Lung microvascular endothelial cell (primary cell): ENCODE measurements around the gene MCCC1. TPM values are rescaled to one million over a fixed set of nuclear protein-coding genes. Genes with fewer than 3 reads are reported as not detected.
A peak's percentile ranks its signal among the peaks of the same experiment; 100 is the strongest.
"Not testable (repeated sequence)": the region's sequence is repeated elsewhere in the genome, so short reads cannot be mapped to it uniquely, and the experiment has no call there.

ENCODE experiments used
- DNase-seq, 2 donors: peaks; one replicate each; pipeline versions ENCODE4 v3.0.0 to v3.0.0-alpha.2; 2010; ENCODE audit warnings: low read depth in 2 of 2
- total RNA-seq: library from RNA; depleted of rRNA; stranded (reverse); fragments of >200 nt; gene quantifications from 2 replicates; pipeline ENCODE4 v1.2.1, GENCODE V29; 2014

MCCC1 gene
- 19.0 and 20.3 TPM in 2 replicates for total RNA-seq

- peak; percentile 98 to 99 for DNase-seq
Observed at GRCh38 chr3:183099026-183099837, at the start of gene MCCC1. MCCC1 (minus strand) TSS chr3:183099496; CDS start chr3:183099440, 56 bp downstream.

- DNase-seq = no peak
Observed at GRCh38 chr3:183148056-183148455, 48.8 kb upstream of the MCCC1 start.

DNA sequence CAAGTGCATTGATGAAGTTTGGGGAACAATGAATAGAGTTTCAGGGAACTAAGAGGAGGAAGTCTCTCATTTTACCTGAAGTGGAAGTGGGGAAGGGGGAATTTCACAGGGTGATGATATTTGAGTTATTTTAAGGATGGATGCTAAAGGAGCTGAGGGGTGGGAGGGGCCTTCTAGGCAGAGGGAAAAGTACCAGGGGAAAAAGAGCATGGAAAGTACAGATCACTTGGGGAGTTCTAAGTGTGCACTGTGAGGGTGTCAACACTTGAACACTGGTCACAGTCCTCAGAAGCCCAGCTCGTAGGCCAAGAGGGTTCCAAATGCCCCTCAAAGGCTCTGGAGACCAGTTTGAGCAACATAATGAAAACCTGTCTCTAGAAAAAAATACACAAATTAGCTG lies 45.1 kb upstream of the MCCC1 start:
- DNase-seq = no peak

- DNase-seq = no peak
Observed at GRCh38 chr3:183142199-183142598, 42.9 kb upstream of the MCCC1 start.

DNA sequence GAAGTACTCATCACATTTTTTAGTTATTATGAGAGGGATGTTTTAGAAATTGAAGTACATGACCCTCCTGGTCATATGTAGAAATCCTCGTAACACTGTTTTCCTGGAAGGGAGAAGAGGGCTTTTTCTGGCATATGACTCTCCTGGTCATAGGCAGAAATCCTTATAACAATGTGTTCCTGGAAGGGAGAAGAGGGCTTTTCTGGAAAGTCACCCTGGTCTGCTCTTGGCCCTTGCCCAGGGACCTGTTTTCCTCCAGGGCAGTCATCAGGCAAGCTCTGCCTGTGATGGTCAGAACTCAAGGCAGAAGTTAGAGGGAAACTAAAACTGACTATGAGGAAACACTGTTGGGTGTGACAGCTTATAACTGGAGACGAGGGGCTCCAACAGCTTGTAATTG lies 35.5 kb upstream of the MCCC1 start:
- DNase-seq = no peak

GRCh38 chr3:183132409-183132808 lies 33.1 kb upstream of the MCCC1 start:
- peak in 1 of 2 donors; percentile 23 for DNase-seq

DNA sequence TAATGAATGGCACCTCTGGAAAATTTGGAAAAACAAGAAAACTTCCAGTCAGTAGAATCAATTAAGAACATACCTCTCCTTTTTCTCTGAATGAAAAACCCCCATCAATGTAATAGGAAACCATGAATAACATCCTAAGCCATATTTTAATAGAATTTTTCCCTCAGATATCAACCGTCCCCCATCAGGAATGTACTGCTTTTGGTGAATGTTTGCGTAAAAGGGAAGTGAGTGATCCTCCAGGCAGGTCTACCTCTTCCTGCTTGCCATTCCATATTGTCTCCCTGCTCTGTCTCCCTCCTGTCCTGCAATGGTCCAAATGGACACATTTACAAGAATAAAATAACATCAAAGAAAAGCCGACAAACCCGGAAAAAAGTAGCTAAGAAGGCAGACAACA lies 32.4 kb upstream of the MCCC1 start:
- DNase-seq = peak; percentile 94 to 95

DNA sequence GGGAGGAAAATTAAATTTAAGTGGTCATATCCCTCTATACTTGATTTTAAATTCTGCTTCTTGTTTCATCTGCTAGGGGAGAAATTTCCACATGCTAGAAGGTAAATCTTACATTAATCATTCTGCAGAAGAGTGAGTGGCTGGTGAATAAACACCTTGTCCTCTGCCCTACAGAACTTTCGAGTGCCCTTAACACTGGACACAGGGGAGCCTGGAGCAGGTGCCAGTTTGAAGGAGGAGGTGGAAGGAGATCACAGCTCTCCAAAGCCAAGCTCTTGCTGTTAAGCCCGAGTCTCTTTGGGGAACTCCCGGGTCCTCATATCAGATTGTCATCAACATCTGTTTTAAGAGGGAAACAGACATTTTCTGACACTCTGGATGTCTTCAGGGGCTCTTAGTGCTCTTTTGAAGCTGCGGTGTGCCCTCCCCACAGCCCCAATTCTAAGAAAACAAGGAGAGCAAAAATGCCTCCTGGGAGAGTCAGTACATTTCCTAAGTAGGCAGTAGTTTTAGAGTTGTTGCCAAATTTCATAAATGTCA lies 32.0 kb upstream of the MCCC1 start:
- peak in 1 of 2 donors; percentile 26 for DNase-seq

DNA sequence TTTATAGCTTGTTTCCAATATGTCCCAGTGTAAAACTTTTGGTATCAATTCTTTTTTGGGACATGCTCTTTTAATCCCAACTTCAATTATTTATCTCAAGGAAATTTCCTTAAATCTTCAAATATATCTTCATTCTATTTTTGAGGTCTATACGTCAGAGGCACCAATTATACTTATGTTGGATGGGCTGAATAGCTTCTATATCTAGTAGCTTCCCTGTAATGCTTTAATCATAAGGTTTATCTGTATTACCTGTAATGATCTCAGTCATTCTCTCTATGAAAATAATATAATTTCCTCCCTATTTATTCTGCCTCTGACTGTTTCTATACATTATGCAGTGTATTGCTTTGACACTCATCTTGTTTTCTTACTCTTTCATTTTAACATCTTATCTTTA lies 29.9 kb upstream of the MCCC1 start:
- peak in 1 of 2 donors; percentile 35 for DNase-seq

DNA sequence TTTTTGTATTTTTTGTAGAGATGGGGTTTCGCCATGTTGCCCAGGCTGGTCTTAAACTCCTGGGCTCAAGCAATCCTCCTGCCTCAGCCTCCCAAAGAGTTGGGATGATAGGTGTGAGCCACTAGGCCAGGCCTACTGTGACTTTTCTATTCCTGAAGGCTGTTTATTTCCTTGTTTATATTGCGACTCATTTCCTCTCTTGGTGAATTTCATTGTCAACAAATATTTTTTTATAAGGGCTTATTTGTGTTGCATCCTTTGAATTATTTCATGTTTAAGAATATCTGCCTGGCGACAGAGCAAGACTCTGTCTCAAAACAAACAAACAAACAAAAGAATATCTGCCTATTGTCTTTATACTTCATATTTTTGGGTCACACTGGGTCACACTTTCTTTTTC lies 29.4 kb upstream of the MCCC1 start:
- DNase-seq = no peak

DNA sequence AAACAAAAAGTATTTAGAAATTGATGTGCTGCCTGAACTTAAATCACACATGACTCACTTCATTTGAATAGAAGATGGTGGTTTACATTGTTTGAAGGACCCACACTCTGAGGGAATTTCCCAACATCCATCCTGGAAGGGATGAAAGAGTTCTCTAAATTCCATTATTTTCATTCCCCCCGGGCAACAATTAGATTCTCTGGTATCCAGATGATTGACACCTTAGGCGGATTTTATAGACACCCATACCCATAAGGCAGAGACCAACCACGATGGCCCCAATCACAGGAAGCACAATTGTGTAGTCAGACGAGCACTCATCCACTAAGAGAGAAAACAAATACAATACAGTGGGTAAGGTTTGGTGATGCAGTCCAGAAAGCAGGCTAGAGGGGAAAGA lies 24.6 kb upstream of the MCCC1 start:
- DNase-seq = peak; percentile 23 to 72

- DNase-seq = peak; percentile 81 to 84
Observed at GRCh38 chr3:183122257-183122932, 23.1 kb upstream of the MCCC1 start.

DNA sequence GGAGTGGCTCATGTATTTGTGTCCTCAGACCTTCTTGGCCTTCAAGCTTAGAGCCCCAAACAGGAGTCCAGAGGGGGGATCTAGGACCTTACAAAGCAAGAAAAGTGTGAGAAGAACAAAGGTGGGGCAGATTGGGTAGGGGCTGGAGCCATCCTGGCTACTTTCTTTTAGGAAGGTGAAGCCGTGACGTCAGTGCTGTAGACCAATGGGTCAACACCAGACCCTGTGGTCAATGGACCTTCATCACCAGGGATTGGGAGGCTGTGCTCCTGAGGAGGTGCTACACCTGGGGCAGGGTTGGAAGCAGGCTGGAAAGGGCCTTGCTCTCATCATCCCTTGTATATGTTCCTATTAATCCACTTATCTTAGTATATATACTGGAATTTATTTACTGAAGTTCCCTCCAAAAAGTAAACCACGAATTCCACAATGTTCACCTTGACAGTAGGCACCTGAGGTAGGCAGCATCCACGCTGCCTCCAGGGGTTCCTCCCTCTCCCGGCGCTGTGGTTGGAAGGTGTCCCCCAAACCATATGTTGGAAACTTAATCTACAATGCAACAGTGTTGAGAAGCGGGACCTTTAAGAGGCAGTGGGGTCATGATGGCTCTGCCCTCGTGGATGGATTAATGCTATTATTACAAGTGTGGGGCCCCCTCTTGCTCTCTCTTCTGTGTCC lies 21.4 kb upstream of the MCCC1 start:
- DNase-seq = no peak

DNA sequence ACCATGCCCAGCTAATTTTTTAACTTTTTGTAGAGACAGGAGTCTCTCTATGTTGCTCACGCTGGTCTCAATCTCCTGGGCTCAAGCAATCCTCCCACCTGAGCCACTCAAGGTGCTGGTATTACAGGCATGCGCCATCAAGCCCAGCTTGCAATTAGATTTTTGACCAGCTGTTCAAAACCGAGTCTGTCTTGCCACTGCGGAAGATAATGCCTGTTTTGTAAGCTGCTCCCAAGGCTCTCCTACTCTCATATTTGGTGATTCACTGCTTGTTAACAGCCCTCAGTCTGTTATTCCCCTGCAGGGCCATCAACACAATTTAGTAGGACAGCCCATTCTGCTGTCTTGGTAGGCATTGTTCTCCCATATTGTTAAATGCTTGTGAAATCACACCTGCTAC lies 17.8 kb upstream of the MCCC1 start:
- DNase-seq = no peak

GRCh38 chr3:183116025-183116614 lies 16.8 kb upstream of the MCCC1 start:
- DNase-seq = peak in 1 of 2 donors; percentile 58

DNA sequence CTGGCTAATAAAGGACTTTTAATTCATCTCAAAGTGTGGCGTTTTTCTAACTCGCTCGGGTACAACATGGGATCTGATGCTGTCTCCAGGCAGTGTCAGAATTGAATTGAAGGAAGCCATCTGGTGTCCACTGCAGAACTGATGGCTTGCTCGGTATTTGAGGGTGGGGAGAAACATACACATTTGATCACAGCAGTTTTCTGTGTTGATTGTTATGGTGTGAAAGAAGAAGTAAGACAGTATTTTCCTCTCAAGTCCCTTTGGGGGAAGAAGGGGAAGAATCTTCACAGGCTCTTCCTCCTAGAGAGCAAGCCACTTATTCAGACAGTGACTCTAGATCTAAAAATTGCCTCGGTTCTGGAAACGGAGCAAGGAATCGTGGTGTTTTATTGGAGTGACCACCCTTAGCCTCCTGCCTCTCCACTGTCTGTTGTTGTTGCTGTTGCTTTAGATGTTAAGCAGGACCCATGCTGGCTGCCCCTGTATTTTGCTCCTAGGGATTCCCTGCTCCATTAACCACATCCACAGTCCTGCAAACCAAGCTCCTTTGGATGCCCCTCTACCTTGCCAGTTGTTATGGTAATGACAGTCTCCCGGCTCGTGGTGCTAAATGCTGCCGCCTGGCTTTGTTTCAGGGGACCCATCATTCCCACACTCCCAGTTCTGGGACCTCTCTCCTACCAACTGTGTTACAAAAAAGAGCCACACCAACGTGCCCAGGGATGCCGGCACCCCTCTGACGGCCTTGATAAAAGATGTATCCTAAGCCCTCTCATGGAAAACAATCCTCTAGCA lies 15.3 kb upstream of the MCCC1 start:
- DNase-seq = peak in 1 of 2 donors; percentile 5

- not testable (repeated sequence) for DNase-seq
Observed at GRCh38 chr3:183109847-183110246, 10.6 kb upstream of the MCCC1 start.

- no peak for DNase-seq
Observed at GRCh38 chr3:183108470-183108869, 9.2 kb upstream of the MCCC1 start.

- peak in 1 of 2 donors; percentile 68 for DNase-seq
Observed at GRCh38 chr3:183108001-183108449, 8.7 kb upstream of the MCCC1 start.

GRCh38 chr3:183107372-183107771 lies 8.1 kb upstream of the MCCC1 start:
- not testable (repeated sequence) for DNase-seq

DNA sequence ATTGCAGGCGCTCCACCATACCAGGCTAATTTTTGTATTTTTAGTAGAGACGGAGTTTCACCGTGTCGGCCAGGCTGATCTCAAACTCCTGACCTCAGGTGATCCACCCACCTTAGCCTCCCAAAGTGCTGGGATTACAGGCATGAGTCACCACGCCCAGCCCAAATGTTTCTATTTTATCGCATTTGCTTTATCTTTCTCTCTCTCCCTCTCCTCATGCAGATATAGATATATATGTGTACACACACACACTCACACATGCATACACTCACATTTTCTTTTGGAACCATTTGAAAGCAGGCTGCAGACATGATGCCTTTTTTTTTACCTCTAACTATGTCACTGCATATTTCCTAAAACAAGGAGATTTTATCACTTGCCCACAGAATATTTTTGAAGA lies 7.3 kb upstream of the MCCC1 start:
- DNase-seq = no peak
